Heart right ventricle (tissue), 16 donors: ENCODE measurements around the gene RNF183. TPM values are rescaled to one million over a fixed set of nuclear protein-coding genes. Genes with fewer than 3 reads are reported as not detected.

ENCODE experiments used
- ATAC-seq, 8 donors: fragments of 200-7000 bp; cut with Tn5 transposase; one replicate each; pipeline ENCODE4 v1.9.1; 2020; ENCODE audit warnings: mild to moderate bottlenecking in 8 of 8, moderate library complexity in 8 of 8, moderate number of reproducible peaks in 1 of 8
- DNase-seq, 2 donors: peaks; one replicate each; pipeline ENCODE4 v3.0.0-alpha.2; 2020
- H3K27ac ChIP-seq, 10 donors: fragments of 200-600 bp; sonication (generic) in 2 of 10; one replicate each; pipeline versions ENCODE4 v1.5.0 to v1.8.0; 2020 to 2022; ENCODE audit warnings: mild to moderate bottlenecking in 3 of 10
- H3K27me3 ChIP-seq, 7 donors: fragments of 200-600 bp; one replicate each; pipeline ENCODE4 v1.8.0; 2021 to 2022; ENCODE audit warnings: mild to moderate bottlenecking in 2 of 7
- H3K36me3 ChIP-seq, 9 donors: fragments of 200-600 bp; sonication (generic) in 1 of 9; one replicate each; pipeline versions ENCODE4 v1.5.0 to v1.8.0; 2020 to 2022; ENCODE audit warnings: mild to moderate bottlenecking in 2 of 9
- H3K4me1 ChIP-seq, 9 donors: fragments of 200-600 bp; sonication (generic) in 1 of 9; one replicate each; pipeline versions ENCODE4 v1.5.0 to v1.8.0; 2020 to 2022; ENCODE audit warnings: mild to moderate bottlenecking in 4 of 9
- H3K4me3 ChIP-seq, 10 donors: fragments of 200-600 bp; sonication (generic) in 2 of 10; one replicate each; pipeline versions ENCODE4 v1.5.0 to v1.8.0; 2020 to 2022; ENCODE audit warnings: mild to moderate bottlenecking in 7 of 10, moderate library complexity in 2 of 10
- H3K9me3 ChIP-seq, 11 donors: fragments of 200-600 bp in 10 of 11; sonication (generic) in 2 of 11; one replicate each; pipeline versions ENCODE4 v1.5.0 to v1.8.0; 2013 to 2022; ENCODE audit warnings: mild to moderate bottlenecking in 2 of 11, control low read depth in 1 of 11, moderate library complexity in 1 of 11
- WGBS, 2 donors: extraction: QIAGEN DNeasy Blood & Tissue Kit; methylation state at CpG; one replicate each; pipeline ENCODE4 v1.1.7; 2013; ENCODE audit warnings: inconsistent platforms in 1 of 2; 5-methylcytosine and 5-hydroxymethylcytosine counted together
- intact Hi-C, 10 donors: fragments of 100-400 bp; cut with DNase I; formaldehyde crosslinking; loops; one replicate each; pipeline versions ENCODE4 v1.11.1 to v1.14.2; 2022
- polyA plus RNA-seq, 2 donors: library from polyadenylated mRNA; stranded (reverse); fragments of 200-250 nt; gene quantifications; one replicate each; pipeline ENCODE4 v1.2.3, GENCODE V29; 2013
- total RNA-seq, 10 donors: library from RNA; stranded (reverse); fragmentation: NEBNext Ultra II Directional in 3 of 10; extraction: Animal tissue kit (Norgen Biotek cat#: 25700) in 3 of 10; gene quantifications; one replicate each; pipeline versions ENCODE4 v1.2.1 to v1.2.4, GENCODE V29; 2021 to 2023
- TF ChIP-seq, protein P1 (sequence below), 9 donors: fragments of 200-600 bp; sonication (generic) in 2 of 9; IDR thresholded peaks; one replicate each; pipeline versions ENCODE4 v1.5.0 to v1.8.0; 2021 to 2022; ENCODE audit warnings: antibody characterized with exemption in 9 of 9, mild to moderate bottlenecking in 5 of 9, moderate library complexity in 1 of 9
- donor health status: Arrhythmogenic right ventricular cardiomyopathy.
- donor health status: ischemic (EF 13 %, LVEDD 7.1; RV severe dilation, severe dysfunction).
- donor health status: healthy with polysubstance abuse.
- donor health status: DM: no; HTN: yes; CAD: no.
- donor health status: DM: no; HTN: no; CAD: no.
- donor health status: ischemic (EF 25% LVEDD 6.9; RV normal size, moderate dysfunction).
- donor health status: ischemic (EF 25% LVEDD 5.7; RV mildly dilated, moderate dysfunction).
- donor health status: healthy.
- donor health status: DM: yes; HTN: yes; CAD: no.
- donor health status: Ischemic cardiomyopathy.
- donor health status: ischemic (EF 35%, LVEDD 5.7; RV mildly dilated, moderate dysfunction).
- donor health status: nonischemic (EF 11% LVEDD 7.7; RV severe dilation, severe dysfunction).
- donor health status: DM: yes; HTN: yes; CAD: no.
- donor health status: PGD.
- donor health status: ischemic (EF 29% LVEDD 5.4; RV normal size, mild dysfunction).
- donor health status: nonischemic (EF 23%, LVEDD 6.1; RV moderate dilation, normal function).

The RNF183 gene
- total and polyA plus RNA-seq, 12 donors, result 0.03 to 0.53 TPM; not detected in 10

GRCh38 chr9:113317777-113318176 is 14.6 kb upstream of the RNF183 start:
- DNase-seq (no peak), ATAC-seq (peak in 1 of 8 donors; percentile 42)
- Histone ChIP-seq H3K27ac (no peak overlapping the region), H3K4me3 (no peak overlapping the region), H3K27me3 (no peaks in the 10 kb centered on the region), H3K36me3 (peaks cover 0 to 57% (median 6%) of the 10 kb centered on the region in 9 donors), H3K4me1 (no peaks in the 10 kb centered on the region), H3K9me3 (no peaks in the 10 kb centered on the region)
- TF ChIP-seq, protein P1, sequence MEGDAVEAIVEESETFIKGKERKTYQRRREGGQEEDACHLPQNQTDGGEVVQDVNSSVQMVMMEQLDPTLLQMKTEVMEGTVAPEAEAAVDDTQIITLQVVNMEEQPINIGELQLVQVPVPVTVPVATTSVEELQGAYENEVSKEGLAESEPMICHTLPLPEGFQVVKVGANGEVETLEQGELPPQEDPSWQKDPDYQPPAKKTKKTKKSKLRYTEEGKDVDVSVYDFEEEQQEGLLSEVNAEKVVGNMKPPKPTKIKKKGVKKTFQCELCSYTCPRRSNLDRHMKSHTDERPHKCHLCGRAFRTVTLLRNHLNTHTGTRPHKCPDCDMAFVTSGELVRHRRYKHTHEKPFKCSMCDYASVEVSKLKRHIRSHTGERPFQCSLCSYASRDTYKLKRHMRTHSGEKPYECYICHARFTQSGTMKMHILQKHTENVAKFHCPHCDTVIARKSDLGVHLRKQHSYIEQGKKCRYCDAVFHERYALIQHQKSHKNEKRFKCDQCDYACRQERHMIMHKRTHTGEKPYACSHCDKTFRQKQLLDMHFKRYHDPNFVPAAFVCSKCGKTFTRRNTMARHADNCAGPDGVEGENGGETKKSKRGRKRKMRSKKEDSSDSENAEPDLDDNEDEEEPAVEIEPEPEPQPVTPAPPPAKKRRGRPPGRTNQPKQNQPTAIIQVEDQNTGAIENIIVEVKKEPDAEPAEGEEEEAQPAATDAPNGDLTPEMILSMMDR (IDR thresholded peaks at IDR 0.05), result peak in 3 of 9 donors; percentile 8 to 20 (median 12)
- WGBS, 2 donors, result 67 to 72% methylated on average over 2 of the region's 2 CpGs
- intact Hi-C loops, result loop anchor here in 1 of 10 donors (10.0 kb wide), 1 partner anchor 267 kb away; no protein-coding TSS in a partner anchor

DNA sequence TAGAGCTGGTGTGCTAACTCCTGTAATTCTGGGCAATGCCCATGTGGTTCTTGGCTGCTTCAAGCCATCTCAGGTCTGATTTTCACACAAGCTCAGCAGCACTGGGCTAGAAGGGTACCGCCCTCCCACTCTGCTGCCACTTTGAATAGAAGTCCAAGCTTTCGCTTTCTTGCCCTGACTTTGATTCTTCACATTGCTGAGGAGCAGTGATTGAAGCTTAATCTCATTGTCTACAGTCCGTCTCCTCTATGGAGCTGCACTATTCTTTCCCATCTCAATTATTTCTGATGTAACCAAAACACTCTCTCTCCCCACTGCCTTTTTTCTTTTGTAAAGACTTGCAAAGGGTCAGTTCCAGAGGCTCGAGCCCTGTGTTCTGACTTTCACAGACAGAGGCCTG is 12.9 kb upstream of the RNF183 start:
- Histone ChIP-seq H3K36me3 (peaks cover 0 to 41% (median 6%) of the 10 kb centered on the region in 9 donors), H3K4me1 (peaks cover 0 to 8% (median 2%) of the 10 kb centered on the region in 9 donors), H3K27ac (no peak overlapping the region), H3K27me3 (no peaks in the 10 kb centered on the region), H3K4me3 (no peak overlapping the region), H3K9me3 (no peaks in the 10 kb centered on the region)
- TF ChIP-seq, protein P1 (IDR thresholded peaks at IDR 0.05), result no peak
- DNase-seq (no peak), ATAC-seq (no peak)
- intact Hi-C loops, result loop anchor here in 1 of 10 donors (10.0 kb wide), 1 partner anchor 269 kb away; no protein-coding TSS in a partner anchor
- 94 to 97% methylated on average over 4 of the region's 4 CpGs for WGBS, 2 donors

DNA sequence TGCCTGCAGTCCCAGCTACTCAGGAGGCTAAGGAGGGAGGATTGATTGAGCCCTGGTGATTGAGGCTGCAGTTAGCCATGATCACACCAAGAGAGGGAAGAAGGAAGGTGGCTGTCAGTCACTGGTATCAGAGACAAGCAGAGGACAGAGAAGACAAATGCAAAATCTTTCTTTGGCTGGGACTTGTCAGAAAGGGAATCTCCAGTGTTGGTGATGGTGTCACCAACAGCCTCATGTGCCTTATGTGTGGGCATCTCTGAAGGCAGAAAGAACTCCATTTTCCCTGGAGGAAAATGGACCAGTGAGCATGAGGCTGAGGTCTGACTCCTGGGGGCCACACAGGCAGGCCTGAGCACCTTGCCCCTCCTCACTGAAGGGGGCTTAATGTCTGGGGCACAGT is 12.1 kb upstream of the RNF183 start:
- Histone ChIP-seq H3K36me3 (peaks cover 0 to 33% (median 6%) of the 10 kb centered on the region in 9 donors), H3K9me3 (no peaks in the 10 kb centered on the region), H3K27ac (no peak overlapping the region), H3K4me1 (peaks cover 0 to 16% (median 9%) of the 10 kb centered on the region in 9 donors), H3K27me3 (no peaks in the 10 kb centered on the region), H3K4me3 (no peak overlapping the region)
- intact Hi-C loops, result loop anchor here in 1 of 10 donors (10.0 kb wide), 1 partner anchor 270 kb away; no protein-coding TSS in a partner anchor
- TF ChIP-seq, protein P1 (IDR thresholded peaks at IDR 0.05), result no peak
- DNase-seq (no peak), ATAC-seq (no peak)

DNA sequence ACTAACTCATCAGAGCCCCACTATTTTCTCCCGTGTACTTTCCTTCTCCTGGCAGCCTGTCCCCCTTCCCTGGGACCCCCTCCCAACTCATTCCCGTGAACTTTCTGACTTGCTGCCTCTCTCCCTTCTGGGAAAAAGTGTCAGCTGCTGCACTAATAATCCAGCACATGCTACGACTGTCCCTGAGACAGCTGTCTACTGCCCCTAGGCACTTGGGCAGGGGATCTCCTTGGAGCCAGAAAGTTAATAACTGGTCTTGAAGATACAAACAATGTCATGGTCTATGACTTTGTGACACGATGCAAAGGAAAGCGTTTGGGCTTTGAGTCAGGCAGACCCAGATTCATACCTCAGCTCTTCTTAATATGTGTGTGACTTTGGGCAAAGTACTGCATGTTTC is 10.1 kb upstream of the RNF183 start:
- no peak for ATAC-seq
- Histone ChIP-seq H3K4me1 (peaks cover 0 to 28% (median 18%) of the 10 kb centered on the region in 9 donors), H3K4me3 (no peak overlapping the region), H3K27ac (no peak overlapping the region), H3K9me3 (no peaks in the 10 kb centered on the region), H3K36me3 (peaks cover 0 to 14% (median 0%) of the 10 kb centered on the region in 9 donors), H3K27me3 (no peaks in the 10 kb centered on the region)
- TF ChIP-seq, protein P1 (IDR thresholded peaks at IDR 0.05), result no peak
- no peak for DNase-seq
- intact Hi-C loops, result loop anchor here in 4 of 10 donors (5.0 to 10.0 kb wide), 3 partner anchors 89 to 344 kb away; partner anchors contain the start of gene ALAD (in 2 of the 4)
- 70 to 77% methylated on average over 5 of the region's 5 CpGs for WGBS, 2 donors
